GM21825 (cell line): ENCODE data around the gene ZNRF3.

ENCODE experiments used
- ATAC-seq: cut with Tn5 transposase; IDR thresholded peaks from one replicate; pipeline ENCODE4 v1.9.1; 2021; ENCODE audit warnings: mild to moderate bottlenecking, moderate library complexity; ENCODE audit not compliant: unreplicated experiment

The ZNRF3 gene

GRCh38 chr22:28949788-28950187 lies 66.4 kb downstream of the ZNRF3 start:
- ATAC-seq = no peak

- ATAC-seq = no peak
These were observed 67.4 kb downstream of the ZNRF3 start for GRCh38 chr22:28950617-28951411.

- ATAC-seq = no peak
These were observed 68.2 kb downstream of the ZNRF3 start for GRCh38 chr22:28951530-28951929.

- ATAC-seq = no peak
These were observed 68.7 kb downstream of the ZNRF3 start for GRCh38 chr22:28951969-28952521.

GRCh38 chr22:28952857-28953256 lies 69.5 kb downstream of the ZNRF3 start:
- no peak for ATAC-seq

GRCh38 chr22:28953403-28953802 lies 70.0 kb downstream of the ZNRF3 start:
- ATAC-seq = no peak

- ATAC-seq = no peak
These were observed 70.9 kb downstream of the ZNRF3 start for GRCh38 chr22:28953976-28954880.

- ATAC-seq = no peak
These were observed 72.4 kb downstream of the ZNRF3 start for GRCh38 chr22:28955817-28956216.

- no peak for ATAC-seq
These were observed 73.1 kb downstream of the ZNRF3 start for GRCh38 chr22:28956506-28956905.

- no peak for ATAC-seq
These were observed 75.2 kb downstream of the ZNRF3 start for GRCh38 chr22:28958611-28959010.

- no peak for ATAC-seq
These were observed 78.7 kb downstream of the ZNRF3 start for GRCh38 chr22:28962042-28962554.

GRCh38 chr22:28963362-28963761 lies 80.0 kb downstream of the ZNRF3 start:
- ATAC-seq = no peak

- ATAC-seq = no peak
These were observed 83.8 kb downstream of the ZNRF3 start for GRCh38 chr22:28967163-28967665.

- no peak for ATAC-seq
These were observed 84.6 kb downstream of the ZNRF3 start for GRCh38 chr22:28967969-28968368.

GRCh38 chr22:28969401-28970168 lies 86.2 kb downstream of the ZNRF3 start:
- ATAC-seq = no peak

- no peak for ATAC-seq
These were observed 90.0 kb downstream of the ZNRF3 start for GRCh38 chr22:28973352-28973751.

GRCh38 chr22:28977060-28977459 lies 93.7 kb downstream of the ZNRF3 start:
- ATAC-seq = no peak

- no peak for ATAC-seq
These were observed 94.2 kb downstream of the ZNRF3 start for GRCh38 chr22:28977481-28977971.

- ATAC-seq = no peak
These were observed 94.8 kb downstream of the ZNRF3 start for GRCh38 chr22:28978158-28978557.
